GM19395 (cell line): ENCODE results near the gene LYSMD4.

Source experiments
- ATAC-seq: cut with Tn5 transposase; IDR thresholded peaks from one replicate; pipeline ENCODE4 v1.9.1; 2021; ENCODE audit warnings: mild to moderate bottlenecking, moderate library complexity; ENCODE audit not compliant: unreplicated experiment

The LYSMD4 gene

GRCh38 chr15:99731336-99732123 lies 1.7 kb downstream of the LYSMD4 start:
- no peak for ATAC-seq

DNA sequence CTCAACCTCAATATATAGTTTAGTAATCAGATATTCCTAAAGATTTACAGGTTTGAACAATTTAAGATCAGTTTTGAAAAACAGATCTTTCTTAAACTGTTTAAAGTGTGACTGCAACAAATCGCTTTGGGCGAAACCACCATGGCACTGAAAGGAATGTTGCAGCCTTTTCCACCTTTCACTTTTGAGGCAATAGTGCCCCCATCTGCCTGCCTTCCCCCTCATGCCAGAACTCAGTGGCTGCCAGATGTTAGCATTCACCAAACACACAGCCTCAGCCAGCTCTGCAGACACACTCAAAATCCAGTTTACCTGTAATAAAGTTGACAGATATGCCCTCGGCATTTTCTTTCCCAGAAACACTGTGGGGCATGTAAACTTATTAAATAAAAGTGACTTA lies 3.3 kb downstream of the LYSMD4 start:
- no peak for ATAC-seq

DNA sequence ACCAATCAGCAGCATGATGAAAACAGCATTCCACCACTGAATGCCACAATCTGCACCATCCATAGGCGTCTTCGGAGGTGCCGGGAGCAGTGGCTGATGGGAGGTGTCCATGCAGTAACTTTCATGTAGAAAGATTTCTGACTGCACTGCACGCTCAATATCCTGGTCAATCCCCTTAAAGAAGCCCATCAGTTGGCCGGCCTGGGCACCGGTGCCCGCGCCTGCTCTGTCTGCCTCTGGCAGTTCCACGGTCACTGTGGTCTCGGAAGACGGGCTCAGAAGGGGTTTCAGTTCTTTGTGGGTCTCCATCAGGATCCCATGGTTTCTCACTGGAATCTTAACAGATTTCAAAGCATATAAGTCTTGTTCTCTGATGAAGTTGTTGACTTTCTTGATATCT lies 3.9 kb downstream of the LYSMD4 start:
- no peak for ATAC-seq

GRCh38 chr15:99728916-99729315 lies 4.3 kb downstream of the LYSMD4 start:
- no peak for ATAC-seq

- no peak for ATAC-seq
Measured at GRCh38 chr15:99727733-99728132, 5.5 kb downstream of the LYSMD4 start.

GRCh38 chr15:99727330-99727729 lies 5.9 kb downstream of the LYSMD4 start:
- no peak for ATAC-seq

- no peak for ATAC-seq
Measured at GRCh38 chr15:99726333-99726732, 6.9 kb downstream of the LYSMD4 start.

- no peak for ATAC-seq
Measured at GRCh38 chr15:99722406-99722805, 10.8 kb downstream of the LYSMD4 start.

GRCh38 chr15:99721896-99722295 lies 11.3 kb downstream of the LYSMD4 start:
- ATAC-seq, result no peak

GRCh38 chr15:99721104-99721778 lies 12.0 kb downstream of the LYSMD4 start:
- no peak for ATAC-seq

DNA sequence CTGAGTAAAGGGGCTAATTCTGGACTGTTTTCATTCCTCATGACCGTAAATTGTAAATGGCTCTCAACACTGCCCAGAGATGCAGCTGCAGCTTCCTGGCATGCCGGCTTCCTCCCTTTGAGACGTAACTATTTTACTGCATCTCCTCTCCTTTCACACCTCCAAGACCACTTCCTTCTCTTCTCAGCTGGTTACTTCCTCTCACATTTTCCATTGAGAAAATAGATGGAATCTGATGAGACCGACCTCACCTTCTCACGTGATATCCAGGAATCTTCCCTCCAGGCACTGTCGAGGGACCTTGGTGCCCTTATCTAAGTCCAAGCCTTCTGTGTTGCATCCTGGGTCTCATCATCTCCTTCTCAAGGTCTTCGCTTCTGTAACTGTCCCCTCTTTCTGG lies 12.7 kb downstream of the LYSMD4 start:
- no peak for ATAC-seq

- peak; percentile 85 for ATAC-seq
Measured at GRCh38 chr15:99719096-99719541, 14.1 kb downstream of the LYSMD4 start.

DNA sequence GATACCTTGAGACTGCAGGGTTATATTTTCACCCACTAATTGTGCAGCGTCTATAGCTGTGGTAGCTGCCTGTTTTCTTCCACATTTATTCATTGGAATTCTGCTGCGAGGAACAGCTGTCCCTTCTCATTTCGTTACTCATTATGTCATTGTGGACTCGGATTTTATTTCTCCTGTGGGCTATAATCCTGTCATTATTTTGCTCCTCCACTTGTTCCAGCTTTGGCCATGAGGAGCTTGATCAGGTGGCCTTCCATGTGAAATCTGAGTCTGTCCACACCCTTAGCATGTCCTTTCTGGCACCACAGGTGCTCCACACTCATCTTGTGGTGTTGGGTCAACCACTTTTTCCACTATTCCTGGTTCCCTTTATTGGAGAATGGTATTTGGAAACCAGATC lies 14.8 kb downstream of the LYSMD4 start:
- ATAC-seq, result no peak

DNA sequence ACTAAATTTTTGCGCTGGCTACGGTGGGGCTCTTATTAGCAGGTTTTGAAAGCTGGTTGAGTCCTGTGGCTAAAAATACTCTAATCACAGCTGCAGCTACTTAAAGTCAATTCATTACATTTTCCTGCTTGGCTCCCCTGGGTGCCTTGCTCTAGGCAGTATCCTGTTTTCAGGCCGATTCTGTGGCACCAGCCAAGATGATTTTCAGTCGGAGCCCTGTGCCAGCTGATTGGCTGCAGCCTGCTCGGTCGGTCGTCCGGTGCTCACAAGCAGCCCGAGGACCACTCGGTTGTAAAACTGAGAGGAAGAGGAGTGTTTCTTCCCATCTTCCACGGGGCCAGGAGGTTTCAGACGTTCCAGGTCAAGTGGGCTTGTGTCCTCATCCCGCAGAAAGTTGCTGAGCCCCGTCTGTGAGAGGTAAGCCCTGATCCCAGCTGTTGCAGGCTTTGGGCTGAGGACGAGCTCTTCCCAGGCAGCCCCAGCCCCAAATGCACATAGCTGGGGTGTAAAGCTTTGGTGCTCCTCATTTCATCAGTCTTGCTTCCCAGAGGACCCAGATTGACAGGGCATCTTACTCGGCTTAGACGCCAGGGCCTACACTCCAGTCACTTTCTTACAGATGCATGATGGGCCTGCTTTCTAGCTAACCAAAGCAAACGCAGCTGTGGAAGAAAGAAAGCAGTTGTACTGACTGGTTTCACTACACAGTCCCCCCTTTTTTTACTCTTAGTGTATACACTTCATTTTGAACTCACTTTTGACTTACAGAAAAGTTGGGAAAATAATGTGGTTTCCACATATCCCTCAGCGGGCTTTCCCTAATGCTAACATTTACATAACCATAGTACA lies 15.9 kb downstream of the LYSMD4 start:
- ATAC-seq, result peak; percentile 40

- ATAC-seq, result no peak
Measured at GRCh38 chr15:99716540-99717095, 16.6 kb downstream of the LYSMD4 start.

GRCh38 chr15:99712415-99712814 lies 20.8 kb downstream of the LYSMD4 start:
- ATAC-seq, result no peak

DNA sequence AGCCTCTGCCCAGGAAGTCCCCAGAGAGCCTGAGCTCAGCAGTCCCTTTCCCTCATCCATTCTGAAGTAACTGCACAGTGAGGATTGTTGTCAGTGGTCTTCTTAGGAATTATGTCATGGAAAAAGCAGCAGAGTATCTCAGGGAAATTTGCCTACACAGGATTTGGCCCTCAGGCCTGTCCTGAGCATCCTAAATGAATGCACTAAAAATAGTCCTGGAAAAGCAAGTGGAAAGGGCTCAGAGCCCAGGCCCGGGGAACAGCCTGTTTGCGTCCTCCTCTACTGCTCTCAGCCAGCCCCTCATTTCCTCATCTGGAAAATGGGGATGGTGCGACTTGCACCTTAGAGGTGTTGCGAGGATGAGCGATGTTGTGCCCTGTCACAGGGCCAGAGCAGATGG lies 21.6 kb downstream of the LYSMD4 start:
- no peak for ATAC-seq

DNA sequence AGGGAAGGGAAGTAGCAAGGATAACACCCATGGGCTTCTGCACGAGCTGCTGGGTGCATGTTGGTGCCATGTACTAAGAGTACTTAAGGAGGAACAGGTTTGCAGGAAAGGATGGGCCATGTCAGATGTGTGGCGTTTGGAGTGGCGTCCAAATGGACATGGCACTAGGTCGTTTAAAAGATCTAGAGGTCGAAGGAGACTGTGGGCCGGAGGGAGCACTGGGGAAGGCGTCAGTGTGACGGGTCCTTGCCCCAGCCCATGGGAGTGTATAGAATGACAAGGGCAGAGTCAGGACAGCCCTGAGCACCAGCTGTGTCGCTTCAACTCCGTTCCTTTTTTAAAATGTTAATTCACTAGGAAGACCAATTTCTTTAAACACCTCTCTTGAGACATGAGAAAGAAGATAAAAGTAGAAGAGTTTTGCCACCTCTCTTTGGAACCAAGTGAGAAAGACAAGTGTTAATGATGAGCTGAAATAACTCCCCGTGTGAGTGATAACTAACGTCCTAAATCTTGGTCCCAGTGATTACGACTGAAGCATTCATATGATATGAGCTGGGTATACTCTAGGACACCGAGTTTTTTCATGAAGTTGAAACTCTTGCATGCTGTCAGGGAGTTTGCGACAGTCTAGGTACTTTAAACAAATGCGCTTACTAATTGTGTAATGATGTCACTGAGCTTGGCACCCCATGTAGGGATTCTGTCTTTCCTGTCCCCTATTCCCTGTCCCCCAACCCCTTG lies 23.8 kb downstream of the LYSMD4 start:
- no peak for ATAC-seq

- ATAC-seq, result no peak
Measured at GRCh38 chr15:99708563-99708962, 24.7 kb downstream of the LYSMD4 start.

- ATAC-seq, result no peak
Measured at GRCh38 chr15:99707473-99708270, 25.6 kb downstream of the LYSMD4 start.
